WERI-Rb-1 (cell line): ENCODE measurements around the gene GMPR.

Experiments used
- DNase-seq: peaks from one replicate; pipeline ENCODE4 v3.0.0-alpha.2; 2020
- H3K27ac ChIP-seq: fragments of 250-450 bp; sonication (Bioruptor Pico); 2 replicates; pipeline ENCODE4 v1.5.1; 2020; ENCODE audit warnings: mild to moderate bottlenecking, moderate library complexity
- H3K27me3 ChIP-seq: fragments of 250-450 bp; sonication (Bioruptor Pico); 2 replicates; pipeline ENCODE4 v1.5.1; 2021; ENCODE audit warnings: mild to moderate bottlenecking, low read depth, moderate library complexity; ENCODE audit not compliant: insufficient read depth, severe bottlenecking
- H3K36me3 ChIP-seq: fragments of 250-450 bp; sonication (Bioruptor Pico); 2 replicates; pipeline ENCODE4 v1.5.1; 2020; ENCODE audit warnings: mild to moderate bottlenecking, moderate library complexity
- H3K4me3 ChIP-seq: 2 replicates; pipeline ENCODE4 v1.5.1; 2011; ENCODE audit warnings: low read depth, mild to moderate bottlenecking, control low read depth, low read length
- H3K9me3 ChIP-seq: fragments of 250-450 bp; sonication (Bioruptor Pico); 2 replicates; pipeline ENCODE4 v1.5.1; 2021; ENCODE audit warnings: mild to moderate bottlenecking, moderate library complexity; ENCODE audit not compliant: severe bottlenecking
- TF ChIP-seq, protein P1 (sequence below): IDR thresholded peaks from 2 replicates; pipeline ENCODE4 v1.5.1; 2011; ENCODE audit warnings: low read depth, mild to moderate bottlenecking, control low read depth, inconsistent platforms, low read length

The GMPR gene

DNA sequence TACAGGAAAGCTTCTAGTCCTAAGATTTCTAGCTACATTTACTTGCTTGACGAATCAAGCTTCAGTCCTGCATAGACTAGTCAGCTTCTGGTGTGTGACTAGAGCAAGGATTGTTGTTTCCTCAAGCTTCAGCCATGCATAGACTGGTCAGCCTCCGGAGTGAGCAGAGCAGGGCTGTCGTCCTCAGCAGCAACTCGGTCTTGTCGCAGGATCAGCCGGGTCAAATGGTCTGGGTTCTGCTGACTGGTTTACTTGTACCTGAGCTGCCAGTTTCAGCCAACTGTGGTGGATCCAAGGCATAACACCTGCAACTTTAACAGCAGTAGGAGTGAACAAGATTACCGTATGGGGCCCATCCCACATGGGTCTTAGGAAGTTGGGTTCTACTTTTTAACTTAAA lies 10.8 kb upstream of the GMPR start:
- Histone ChIP-seq H3K4me3 (no peak overlapping the region), H3K36me3 (no peaks in the 10 kb centered on the region), H3K9me3 (no peaks in the 10 kb centered on the region), H3K27ac (no peak overlapping the region), H3K27me3 (no peaks in the 10 kb centered on the region)
- TF ChIP-seq, protein P1, sequence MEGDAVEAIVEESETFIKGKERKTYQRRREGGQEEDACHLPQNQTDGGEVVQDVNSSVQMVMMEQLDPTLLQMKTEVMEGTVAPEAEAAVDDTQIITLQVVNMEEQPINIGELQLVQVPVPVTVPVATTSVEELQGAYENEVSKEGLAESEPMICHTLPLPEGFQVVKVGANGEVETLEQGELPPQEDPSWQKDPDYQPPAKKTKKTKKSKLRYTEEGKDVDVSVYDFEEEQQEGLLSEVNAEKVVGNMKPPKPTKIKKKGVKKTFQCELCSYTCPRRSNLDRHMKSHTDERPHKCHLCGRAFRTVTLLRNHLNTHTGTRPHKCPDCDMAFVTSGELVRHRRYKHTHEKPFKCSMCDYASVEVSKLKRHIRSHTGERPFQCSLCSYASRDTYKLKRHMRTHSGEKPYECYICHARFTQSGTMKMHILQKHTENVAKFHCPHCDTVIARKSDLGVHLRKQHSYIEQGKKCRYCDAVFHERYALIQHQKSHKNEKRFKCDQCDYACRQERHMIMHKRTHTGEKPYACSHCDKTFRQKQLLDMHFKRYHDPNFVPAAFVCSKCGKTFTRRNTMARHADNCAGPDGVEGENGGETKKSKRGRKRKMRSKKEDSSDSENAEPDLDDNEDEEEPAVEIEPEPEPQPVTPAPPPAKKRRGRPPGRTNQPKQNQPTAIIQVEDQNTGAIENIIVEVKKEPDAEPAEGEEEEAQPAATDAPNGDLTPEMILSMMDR: no peak
- DNase-seq: no peak

DNA sequence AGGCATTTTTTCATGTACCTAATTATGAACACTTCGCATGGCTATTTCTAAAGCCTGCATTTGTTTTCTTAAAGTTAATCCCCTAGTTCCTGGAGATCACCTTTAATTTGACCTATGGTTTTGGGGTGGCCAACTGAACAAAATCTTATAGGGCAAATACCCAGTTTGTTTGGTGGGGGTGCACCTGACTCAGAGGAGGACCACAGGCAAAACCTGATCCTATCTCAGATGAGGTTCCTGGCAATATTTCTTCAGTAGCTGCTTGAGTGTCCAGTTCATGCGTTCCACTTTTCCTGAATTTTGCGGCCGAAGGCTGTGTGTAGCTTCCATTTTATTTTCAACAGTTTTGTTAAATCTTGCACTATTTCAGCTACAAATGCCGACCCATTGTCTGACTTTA lies 10.3 kb upstream of the GMPR start:
- no peak for DNase-seq
- Histone ChIP-seq H3K36me3 (no peaks in the 10 kb centered on the region), H3K27me3 (no peaks in the 10 kb centered on the region), H3K27ac (no peak overlapping the region), H3K9me3 (no peaks in the 10 kb centered on the region), H3K4me3 (no peak overlapping the region)
- TF ChIP-seq, protein P1: no peak

DNA sequence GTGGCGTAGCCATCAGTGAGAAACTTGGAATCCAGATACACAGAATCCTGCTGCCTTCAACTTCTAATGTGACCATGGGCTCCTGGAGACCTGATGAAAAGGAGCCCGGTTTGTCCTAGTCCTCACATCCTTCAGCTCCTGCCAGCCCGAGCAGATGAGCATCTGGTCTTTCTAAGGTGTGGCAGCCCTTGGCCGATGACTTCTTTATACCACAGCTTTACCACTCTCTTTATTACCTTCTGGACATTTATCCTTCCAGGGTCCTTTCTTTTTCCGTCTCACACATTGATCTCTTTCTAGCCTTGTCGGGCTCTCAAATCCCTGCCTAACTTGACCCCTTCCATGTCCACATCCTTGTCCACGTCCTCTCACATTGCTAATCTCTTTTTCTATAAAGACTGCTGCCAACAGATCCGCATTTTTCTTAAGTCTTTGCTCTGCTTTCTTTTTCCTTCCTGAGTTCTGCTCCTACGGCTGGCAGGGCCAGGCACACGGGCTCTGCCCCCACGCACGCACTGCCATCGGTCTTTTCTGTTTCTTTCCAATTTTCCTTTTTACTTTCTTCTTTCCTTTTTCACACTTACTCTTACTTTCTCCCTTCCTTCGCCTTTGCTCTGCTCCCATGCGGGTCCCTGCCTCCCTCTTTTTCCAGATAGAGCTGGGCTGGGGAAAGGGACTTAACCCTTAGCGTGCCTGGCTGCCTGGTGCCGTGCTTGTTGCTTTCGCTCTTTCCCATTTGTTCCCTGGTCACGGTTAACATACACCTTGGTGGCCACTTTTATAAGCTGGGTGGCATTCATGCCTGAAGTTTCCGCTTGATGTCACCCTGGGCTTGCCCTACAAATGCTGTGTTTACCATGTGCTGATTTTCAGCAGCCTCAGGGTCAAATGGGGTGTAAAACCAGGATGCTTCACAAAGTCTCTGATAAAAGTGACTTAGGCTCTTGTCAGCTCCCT lies 9.4 kb upstream of the GMPR start:
- H3K27ac ChIP-seq: no peak overlapping the region
- H3K27me3 ChIP-seq: no peaks in the 10 kb centered on the region
- peak overlapping the region; percentile 17 for H3K4me3 ChIP-seq
- no peaks in the 10 kb centered on the region for H3K36me3 ChIP-seq
- peak; percentile 63 for DNase-seq
- TF ChIP-seq, protein P1: peak; percentile 52
- H3K9me3 ChIP-seq: peaks cover 2% of the 10 kb centered on the region

DNA sequence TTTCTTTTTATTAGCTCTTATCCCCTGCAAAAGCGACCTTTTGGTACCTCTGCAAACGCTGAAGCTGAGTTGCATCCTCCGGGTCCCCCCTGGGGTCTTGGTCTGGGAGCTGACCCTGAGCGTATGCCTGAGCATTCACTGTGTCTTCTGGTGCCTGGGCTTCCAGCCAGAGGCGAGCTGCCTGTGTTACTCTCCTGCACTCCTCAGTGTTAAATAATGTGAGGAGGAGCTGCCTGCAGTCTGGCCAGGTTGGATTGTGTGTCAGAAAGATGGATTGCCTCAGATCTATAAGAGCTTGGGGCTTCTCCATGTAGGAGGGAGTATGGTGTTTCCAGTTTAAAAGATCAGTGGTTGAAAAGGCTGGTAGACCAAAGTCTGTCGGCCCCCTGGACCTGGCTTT lies 8.7 kb upstream of the GMPR start:
- no peak overlapping the region for H3K4me3 ChIP-seq

DNA sequence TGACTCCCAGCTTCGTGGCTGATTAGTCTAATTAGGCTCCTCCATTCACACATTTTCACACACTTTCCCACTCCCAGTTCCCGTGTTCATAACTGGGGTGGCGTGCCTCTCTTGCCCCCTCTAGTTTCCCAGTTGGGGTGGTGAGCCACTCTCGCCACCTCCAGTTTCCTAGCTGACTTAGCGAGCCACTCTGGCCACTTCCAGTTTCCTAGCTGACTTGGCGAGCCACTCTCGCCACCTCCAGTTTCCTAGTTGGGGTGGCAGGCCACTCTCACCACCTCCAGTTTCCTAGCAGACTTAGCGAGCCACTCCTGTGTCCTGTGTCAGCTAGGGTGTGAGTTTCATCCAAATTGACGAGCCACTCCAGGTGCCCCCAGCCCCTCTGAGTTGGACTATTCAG lies 7.4 kb upstream of the GMPR start:
- no peak for DNase-seq
- TF ChIP-seq, protein P1: no peak
- no peaks in the 10 kb centered on the region for H3K27me3 ChIP-seq
- peaks cover 2% of the 10 kb centered on the region for H3K9me3 ChIP-seq
- no peak overlapping the region for H3K27ac ChIP-seq
- no peaks in the 10 kb centered on the region for H3K36me3 ChIP-seq
- H3K4me3 ChIP-seq: no peak overlapping the region

More for the DNA sequence above, 8.7 kb upstream of the GMPR start:
- TF ChIP-seq, protein P1: no peak
- Histone ChIP-seq H3K36me3 (no peaks in the 10 kb centered on the region), H3K9me3 (peaks cover 2% of the 10 kb centered on the region), H3K27me3 (no peaks in the 10 kb centered on the region), H3K27ac (no peak overlapping the region)
- no peak for DNase-seq

DNA sequence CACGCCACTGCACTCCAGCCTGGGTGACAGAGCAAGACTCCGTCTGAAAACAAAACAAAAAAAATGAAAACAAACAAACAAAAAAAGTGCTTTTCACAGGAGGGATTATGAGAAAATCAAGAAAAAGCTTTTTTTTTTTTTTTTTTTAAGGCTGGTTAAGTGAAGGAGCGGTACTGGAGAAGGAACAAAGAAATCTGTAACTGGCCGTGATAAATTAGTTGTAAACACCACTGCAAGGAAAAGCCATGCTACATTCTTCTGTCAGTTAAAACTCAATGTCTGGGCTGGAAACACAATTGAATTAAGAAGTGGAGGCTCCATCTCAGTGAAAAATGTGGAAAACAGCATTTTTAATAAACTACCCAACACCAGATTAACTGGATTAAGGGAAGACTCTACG lies 6.3 kb upstream of the GMPR start:
- Histone ChIP-seq H3K4me3 (no peak overlapping the region), H3K9me3 (peaks cover 2% of the 10 kb centered on the region), H3K27me3 (no peaks in the 10 kb centered on the region), H3K36me3 (no peaks in the 10 kb centered on the region), H3K27ac (no peak overlapping the region)
- DNase-seq: no peak
- TF ChIP-seq, protein P1: no peak
